NCI-H526 (cell line): ENCODE results near the gene PRKCB.
"Not testable (repeated sequence)": the region's sequence is repeated elsewhere in the genome, so short reads cannot be mapped to it uniquely, and the experiment has no call there.

Source experiments
- DNase-seq, 2 experiments: peaks; one replicate each; lab custom pipeline; 2025; lab: John Stamatoyannopoulos, UW

Gene PRKCB

DNA sequence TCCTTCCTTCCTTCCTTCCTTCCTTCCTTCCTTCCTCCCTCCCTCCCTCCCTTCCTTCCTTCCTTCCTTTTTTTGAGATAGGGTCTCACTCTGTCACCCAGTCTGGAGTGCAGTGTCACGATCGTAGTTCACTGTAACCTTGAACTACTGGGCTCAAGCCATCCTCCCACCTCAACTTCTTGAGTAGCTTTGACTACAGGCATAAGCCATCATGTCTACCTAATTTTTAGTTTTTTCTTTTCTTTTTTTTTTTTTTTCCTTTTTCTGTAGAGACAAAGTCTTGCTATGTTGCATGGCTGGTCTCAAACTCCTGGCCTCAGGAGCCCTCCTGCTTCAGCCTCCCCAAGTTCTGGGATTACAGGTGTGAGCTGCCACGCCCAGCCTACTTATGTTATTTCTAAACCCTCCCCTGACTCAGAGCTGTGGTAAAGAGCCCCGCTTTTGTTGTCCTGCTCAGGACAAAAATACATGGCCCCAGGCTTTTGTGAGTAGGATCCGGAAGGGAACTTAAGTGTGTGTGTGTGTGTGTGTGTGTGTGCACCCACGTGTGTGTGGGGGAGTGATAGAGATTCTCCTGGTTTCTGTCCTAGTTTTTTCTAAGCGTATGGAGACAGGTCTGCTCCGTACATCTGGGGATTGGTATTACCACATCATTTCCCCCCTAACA, 67.1 kb downstream of the PRKCB start:
- no peak for DNase-seq

DNA sequence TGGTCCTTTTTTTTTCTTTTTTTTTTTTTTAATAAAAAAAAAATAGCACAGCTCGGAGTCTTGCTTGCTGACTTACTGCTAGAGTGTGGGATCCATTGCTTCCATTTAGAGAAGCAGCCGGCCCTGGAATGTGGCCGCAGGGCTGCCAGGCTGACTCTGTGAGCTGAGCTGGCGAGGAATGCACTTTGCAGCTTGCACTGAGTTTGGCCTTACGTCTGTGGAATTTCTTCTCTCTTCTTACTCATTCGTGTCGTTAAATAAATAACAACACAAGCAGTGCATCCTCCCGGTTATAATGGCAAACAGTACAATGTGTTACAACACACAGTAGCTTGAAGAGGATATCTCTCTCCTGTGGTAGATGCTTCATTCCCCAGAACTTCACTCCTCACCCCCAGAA, 69.2 kb downstream of the PRKCB start:
- DNase-seq = no peak

DNA sequence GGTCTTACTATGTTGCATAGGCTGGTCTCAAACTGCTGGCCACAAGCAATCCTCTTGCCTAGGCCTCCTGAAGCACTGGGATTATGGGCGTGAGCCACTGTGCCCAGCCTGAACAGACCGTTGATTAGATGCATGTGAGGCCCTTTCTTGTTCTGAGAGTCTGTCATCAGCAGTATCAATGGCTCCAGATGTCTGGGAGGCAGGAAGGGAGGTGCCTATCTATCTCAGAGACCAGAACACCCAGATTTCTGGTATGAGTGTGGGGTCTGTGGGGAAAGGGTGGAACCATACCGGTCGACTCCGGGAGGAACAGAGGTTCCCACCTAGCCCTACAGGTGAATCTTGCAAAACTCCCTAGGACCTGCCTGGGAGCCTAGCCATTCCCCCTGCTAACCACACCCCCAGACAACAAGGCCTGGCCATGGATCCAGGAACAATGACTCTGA, 71.7 kb downstream of the PRKCB start:
- DNase-seq = no peak

DNA sequence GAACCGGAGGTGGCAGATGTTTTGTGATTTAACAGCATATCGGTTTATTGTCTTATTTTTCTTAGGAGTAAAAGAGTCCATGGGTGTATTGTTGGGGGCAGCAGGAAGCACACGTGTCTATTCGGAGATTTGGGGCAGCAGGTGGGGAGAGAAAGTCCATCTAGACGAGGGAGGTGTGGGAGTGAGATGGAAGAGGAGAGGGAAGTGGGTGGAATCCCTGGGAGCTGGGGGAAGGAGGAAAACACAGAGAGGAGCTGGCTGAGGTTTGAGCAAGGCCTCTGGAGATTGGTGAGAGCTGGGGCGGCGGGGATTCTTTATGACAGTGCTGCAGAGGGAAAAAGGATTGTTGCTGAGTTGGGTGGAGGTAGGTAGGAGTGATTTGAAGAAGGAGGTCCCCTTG, 72.1 kb downstream of the PRKCB start:
- no peak for DNase-seq

DNA sequence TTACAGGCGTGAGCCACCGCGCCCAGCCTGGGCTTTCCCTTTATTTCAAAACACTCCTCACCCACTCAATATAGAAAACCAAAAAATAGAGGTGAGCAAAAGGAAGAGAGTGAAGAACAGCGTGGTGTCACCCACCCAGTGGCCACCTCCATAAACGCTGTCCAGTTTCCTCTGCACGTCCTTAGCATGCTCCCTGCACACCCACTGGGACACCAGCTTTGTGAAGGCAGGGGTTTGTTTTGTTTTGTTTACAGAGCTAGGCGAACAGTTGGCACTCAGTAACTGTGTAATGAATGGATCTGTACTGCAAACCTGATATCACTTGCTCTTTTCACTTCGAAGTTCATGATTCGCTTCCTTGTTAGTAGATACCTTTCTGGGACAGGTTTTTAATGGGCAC, 73.0 kb downstream of the PRKCB start:
- no peak for DNase-seq

DNA sequence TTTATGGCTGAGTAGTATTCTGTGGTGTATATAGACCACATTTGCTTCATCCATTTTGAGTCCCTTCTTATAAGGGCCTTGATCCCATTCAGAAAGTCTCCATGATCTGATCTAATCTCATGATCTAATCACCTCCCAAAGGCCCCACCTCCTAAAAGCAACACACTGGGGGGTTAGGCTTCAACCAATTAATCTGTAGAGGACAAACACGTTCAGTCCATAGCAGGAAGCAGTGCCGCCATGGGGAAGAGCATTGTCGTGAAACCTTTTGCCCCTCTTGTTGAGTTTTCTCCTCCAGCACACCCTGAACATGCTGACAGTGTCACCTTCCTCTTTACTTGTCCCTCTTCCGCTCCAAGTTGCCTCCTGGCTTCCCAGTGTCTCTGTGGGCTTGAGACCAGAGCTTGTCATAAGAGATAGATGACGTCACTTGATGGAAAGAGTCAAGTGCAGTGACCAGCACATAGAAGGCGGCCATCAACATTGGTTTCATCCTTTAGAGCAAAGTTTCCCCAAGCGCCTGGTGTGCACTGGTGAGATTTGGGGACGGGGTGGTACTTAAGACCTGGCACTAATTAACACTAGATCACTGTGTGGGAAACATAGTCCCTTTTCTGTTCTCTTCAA, 74.1 kb downstream of the PRKCB start:
- no peak for DNase-seq

DNA sequence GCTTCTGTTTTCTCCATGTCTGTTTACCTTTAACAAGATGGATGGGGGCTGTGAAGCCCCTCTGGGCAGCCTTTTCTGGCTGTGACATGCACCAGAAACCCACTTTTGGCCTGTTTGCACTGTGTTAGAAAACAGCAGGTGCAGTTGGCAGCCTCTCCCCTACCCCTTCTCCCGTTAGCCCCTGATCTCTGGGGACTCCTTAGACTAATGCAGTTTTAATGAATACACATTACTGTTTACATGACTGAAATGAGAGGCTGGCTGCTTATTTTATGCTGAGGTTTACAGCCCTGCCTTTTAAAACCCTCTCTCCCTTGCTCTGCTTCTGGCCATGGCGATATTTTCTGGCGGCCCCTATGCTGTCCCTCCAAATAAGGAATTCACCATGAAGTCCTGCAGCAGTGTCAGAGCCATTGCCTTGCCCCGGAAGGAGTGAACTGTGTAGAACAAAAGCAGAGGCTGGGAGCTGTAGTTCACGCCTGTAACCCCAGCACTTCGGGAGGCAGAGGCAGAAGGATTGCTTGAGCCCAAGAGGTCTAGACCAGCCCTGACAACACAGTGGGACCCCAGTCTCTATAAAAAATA, 79.3 kb downstream of the PRKCB start:
- peak in 1 of 2 experiments; percentile 3 for DNase-seq

DNA sequence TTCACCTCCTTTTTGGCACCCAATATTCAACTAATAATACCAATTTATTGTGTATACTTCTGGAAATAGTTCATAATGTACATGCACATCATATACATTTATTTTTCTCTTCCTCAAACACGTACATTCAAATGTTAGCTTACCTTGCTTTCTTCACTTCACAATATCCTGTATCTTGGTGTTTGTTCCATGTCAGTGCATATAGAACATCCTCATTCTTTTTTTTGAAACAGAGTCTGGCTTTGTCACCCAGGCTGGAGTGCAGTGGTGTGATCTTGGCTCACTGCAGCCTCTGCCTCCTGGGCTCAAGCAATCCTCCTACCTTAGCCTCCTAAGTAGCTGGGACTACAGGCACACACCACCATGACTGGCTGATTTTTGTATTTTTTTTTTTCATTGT, 80.8 kb downstream of the PRKCB start:
- DNase-seq = not testable (repeated sequence)

DNA sequence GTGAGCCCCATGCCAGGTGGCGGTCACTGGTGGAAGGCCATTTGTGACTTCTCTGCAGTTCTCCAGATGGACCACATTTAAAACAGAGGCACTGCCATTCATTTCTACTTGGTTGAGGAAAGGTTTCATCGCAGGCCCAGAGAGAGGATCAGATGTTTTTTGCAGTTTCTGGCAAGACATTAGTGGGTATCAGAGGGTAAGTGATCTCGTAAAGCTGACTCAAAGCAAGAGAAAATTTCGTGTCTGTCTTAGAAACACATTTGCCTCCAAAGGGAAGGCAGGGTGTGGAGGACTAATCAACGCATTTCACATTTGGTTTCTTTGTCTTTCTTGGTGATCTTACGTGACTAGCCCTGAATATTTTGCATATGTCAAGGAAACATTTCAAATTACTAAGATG, 81.8 kb downstream of the PRKCB start:
- DNase-seq = no peak

DNA sequence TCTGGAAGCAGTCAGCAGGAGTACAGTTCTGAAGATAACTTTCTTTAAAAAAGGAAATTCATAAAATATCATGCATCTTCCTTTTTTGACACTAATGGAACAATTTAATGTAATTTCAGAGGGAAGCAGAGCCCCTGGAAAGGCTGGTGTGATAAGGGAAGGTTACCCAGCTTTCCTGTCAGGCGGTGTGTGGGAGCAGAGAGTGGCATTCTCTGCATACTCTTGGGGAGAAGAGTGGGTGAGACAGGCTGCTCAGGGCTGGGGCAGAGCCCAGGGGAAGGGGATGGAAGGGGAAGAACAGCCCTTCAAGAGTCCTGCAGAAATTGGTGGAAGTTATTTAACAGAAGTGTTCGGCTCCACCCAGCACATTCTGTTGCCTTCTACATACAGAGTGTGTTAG, 84.7 kb downstream of the PRKCB start:
- no peak for DNase-seq

DNA sequence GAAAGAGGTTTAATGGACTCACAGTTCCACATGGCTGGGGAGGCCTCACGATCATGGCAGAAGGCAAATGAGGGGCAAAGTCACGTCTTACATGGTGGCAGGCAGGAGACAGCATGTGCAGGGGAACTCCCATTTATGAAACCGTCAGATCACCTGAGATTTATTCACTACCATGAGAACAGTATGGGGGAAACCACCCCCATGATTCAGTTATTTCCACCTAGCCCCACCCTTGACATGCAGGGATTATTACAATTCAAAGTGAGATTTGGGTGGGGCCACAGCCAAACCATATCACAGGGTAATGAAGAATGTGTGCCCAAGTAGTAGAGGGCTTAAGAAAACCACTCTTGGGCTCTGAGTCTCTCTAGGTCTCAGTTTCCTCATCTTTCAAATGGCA, 85.1 kb downstream of the PRKCB start:
- no peak for DNase-seq

DNA sequence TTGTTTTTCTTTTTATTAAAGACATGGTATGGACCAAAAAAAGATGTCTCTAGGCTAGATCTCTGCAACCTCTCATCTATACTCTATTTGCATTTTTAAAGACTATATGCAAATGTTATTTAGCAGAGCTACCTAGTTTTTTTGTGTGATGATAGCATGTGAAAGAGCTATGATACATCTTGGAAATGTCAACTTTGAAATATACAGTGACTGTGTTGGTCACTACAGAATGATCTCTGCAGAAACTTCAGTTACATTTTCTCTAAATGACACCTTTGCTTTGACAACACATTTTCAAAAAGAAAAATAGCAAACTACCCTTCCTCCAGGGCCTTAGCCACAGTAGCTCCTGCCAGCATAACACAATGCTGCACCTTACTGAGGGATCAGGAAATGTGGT, 86.6 kb downstream of the PRKCB start:
- DNase-seq = no peak

DNA sequence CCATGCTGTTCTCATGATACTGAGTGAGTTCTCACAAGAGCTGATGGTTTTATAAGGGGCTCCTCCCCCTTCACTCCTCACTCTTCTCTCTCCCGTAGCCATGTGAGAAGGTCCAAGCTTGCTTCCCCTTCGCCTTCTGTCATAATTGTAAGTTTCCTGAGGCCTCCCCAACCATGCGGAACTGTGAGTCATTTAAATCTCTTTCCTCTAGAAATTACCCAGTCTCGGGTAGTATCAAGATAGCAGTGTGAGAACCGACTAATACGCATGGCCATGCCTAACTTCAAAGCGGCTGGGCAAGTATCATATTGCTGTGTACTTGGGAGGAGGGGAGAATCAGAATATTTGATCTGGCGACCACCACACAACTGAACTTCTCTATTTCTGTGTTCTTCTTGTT, 88.3 kb downstream of the PRKCB start:
- DNase-seq = no peak

DNA sequence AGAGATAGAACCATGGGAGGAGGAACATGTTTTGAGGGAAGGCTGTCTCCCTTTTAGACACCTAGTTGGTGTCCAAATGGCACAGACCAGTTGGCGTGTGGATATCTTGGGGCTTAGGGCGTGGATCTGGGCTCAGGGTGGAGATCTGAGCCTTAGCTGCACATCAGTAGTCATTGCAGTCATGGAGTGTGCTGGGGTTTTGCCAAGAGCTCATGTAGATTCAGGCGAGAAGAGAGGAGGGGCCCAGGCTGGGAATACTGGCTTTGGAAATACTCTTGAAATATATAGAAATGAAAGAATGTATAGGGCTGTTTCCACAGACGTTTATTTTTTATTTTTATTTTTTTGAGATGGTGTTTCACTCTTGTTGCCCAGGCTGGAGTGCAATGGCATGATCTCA, 92.0 kb downstream of the PRKCB start:
- DNase-seq = no peak

DNA sequence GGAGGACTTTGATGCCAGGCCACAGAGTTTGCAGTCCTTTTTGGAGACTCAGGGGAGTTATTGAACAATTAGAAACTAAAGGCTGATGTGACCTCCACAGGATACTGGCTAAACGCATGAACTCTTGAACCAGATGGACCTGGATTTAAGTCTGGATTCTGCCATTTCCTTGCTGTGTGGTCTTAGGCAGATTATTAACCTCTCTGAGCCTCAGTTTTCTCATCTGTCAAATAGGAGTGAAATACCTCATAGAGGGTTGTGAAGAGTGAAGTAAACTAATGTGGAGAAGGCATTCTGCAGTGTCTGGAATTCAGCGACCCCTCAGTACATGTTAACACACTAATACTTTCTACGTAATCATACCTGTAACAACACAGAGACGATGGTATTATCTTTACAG, 93.5 kb downstream of the PRKCB start:
- no peak for DNase-seq

DNA sequence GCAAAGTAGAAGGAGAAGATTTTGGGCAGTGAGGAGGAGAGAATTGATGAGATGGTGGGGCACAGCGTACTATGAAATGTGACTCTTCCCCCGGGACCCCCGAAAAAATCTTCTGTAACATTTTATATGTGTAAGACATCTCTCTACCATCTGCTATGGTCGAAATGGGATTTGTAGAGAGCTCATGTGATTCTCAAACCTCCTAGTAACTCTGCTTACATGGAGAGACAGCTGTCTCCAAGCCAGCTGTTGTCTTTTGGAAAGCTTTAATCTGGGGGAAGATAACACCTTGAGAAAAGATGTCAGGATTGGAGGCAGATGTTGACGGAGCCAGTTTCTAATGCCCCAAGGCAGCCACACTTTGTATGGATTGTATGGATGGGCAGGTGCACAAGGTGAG, 94.1 kb downstream of the PRKCB start:
- no peak for DNase-seq

DNA sequence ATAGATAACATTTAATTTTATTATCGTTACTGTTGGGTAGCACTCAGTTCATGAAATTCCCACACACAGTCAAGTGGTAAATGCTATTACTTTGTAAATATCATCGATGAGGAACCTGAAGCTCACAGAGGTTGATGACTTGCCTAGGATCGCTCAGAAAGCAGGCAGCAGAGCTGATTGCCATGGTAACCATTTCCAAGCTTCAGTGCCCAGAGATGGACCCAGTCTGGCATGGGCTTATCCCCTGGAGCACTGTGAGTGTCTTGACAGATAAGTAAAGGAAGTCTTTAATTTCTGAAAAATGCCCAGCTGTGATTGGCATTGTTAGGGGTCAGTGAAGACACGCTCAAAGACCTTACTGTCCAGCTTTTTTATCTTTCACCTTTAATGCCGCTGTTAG, 95.0 kb downstream of the PRKCB start:
- DNase-seq = no peak

DNA sequence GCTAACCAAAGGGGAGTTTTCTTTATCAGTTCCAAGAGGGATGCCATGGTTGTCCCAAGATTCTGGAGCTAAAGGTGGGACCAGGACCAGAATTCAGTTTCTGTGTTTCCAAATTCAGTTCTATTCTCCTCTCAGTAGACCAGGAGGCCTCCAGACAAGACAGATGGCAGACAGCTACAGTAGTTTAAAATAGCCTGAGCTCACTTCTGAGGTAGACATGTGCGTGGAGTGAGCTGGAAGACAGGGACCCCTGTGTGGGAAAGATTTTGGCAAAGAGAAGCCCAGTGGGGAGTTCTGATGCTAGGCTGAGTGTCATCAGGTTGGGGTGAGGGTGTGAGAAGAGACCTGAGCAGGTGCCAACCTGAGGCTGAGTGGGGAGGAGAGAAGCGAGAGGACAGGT, 95.4 kb downstream of the PRKCB start:
- DNase-seq = no peak

DNA sequence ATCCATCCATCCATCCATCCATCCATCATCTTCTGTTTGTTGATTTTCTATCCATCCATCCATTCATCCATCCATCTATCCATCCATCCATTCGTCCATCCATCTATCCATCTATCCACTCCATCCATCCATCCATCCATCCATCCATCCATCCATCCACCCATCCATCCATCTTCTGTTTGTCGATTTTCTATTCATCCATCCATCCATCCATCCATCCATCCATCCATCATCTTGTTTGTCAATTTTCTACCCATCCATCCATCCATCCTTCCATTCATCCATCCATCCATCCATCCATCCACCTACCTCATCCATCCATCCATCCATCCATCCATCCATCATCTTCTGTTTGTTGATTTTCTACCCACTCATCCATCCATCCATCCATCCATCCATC, 97.9 kb downstream of the PRKCB start:
- not testable (repeated sequence) for DNase-seq

DNA sequence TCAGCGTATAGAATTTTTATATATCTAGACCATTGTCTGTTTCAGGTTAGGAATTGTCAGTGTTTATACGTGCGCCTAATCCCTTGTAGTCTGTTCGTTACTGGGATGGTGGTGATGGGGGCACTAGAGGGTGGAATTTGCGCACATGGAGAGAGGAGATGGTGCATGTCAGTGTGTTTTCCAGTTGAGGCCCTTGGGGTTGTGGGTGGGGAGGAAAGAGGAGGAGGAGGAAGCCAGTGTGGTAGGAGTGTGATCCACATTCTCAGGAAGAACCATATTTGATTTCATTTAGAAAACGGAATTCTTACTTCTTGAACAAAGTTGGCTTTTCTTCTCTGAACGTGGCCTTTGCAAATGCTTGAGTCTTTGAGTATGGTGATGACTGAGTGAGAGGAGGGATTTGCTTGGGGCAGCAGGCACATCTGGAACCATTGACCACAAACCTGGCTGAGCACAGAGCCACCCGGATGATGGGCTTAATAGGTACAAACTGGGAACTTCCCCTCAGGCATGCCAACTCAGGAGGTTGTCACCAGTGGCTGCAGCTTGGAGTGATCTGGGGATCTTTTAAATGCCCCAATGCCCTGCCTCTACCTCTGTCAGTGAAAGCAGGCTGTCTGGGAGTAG, 98.9 kb downstream of the PRKCB start:
- DNase-seq = no peak

DNA sequence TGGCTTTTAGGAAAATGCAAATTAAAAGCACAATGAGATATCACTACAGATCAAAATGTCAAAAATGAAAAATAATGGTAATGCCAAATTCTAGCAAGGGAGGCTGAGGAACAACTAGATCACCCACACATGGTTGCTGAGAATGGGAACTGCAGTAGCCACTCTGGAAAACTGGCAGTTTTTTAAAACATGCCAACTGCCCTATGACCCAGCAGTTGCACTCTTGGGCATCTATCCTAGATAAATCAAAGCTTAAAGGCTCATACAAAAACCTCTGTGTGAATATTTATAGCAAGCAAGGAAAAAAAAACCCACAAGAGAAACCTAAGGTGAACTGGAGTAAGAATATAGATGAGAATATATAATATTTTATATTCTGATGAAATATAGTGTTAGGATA, 104.3 kb downstream of the PRKCB start:
- DNase-seq = no peak

DNA sequence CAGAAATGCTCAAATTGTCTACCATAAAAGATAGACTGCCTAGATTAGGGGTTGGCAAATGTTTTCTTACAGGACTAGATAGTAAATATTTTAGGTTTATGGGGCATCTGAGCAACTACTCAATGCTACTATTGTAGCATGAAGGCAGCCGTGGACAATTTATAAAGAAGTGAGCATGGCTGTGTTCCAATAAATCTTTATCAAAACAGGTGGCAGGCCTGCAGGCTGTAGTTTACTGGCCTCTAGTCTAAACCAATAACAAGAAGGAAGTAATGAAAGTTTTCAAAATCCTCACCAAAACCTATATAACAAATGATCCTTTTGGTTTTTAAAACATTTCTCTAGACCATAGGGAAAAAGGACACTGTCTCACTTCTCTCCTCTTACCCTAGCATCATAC, 105.2 kb downstream of the PRKCB start:
- no peak for DNase-seq

DNA sequence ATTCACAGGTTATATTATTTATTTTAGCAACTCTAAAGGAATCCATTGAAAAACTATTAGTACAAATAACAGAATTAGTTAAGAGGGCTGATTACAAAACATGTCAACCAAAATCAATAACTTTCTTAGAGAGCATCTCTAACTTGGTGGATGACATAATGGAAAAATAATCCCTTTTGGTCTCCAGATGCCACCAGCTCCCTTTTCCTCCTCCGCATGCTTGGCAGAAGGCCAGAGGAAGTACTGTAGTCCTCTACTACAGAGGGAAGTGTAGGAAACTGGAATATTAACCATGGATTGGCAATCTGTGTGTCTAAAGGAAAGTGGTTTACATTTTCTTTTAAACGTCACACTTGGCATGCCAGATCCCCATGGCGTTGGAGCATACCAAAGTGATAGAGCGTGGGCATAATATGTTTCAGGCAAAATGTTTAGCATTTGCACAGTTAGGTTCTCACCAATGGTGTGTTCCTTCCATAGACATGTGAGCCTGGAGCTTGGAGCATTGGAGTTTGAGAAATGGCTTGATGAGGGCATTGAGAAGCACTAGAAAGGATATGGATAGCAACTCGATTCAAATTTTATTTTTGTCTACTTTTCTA, 106.3 kb downstream of the PRKCB start:
- DNase-seq = no peak
